Stimulated activated naive CD4-positive, alpha-beta T cell treated with Interleukin-2 at 50 U/mL for 16 hours (primary cell): Measurements from ENCODE around the gene SEMA4A.
"Not testable (repeated sequence)": the region's sequence is repeated elsewhere in the genome, so short reads cannot be mapped to it uniquely, and the experiment has no call there.

ENCODE experiments used
- DNase-seq: peaks from one replicate; lab custom pipeline; 2025; lab: John Stamatoyannopoulos, UW

SEMA4A gene

GRCh38 chr1:156153362-156153761 lies at the start of gene SEMA4A:
Gene SEMA4A (plus strand): TSS chr1:156153585. CDS start chr1:156154579, 994 bp downstream.
- DNase-seq = no peak

GRCh38 chr1:156104065-156104810 lies 49.1 kb upstream of the SEMA4A start:
- peak; percentile 62 for DNase-seq

GRCh38 chr1:156104861-156105832 lies 48.2 kb upstream of the SEMA4A start:
- no peak for DNase-seq

GRCh38 chr1:156106624-156107488 lies 46.5 kb upstream of the SEMA4A start:
- DNase-seq = no peak

- DNase-seq = no peak
These were observed 45.3 kb upstream of the SEMA4A start for GRCh38 chr1:156108057-156108456.

- DNase-seq = no peak
These were observed 44.6 kb upstream of the SEMA4A start for GRCh38 chr1:156108664-156109241.

GRCh38 chr1:156110252-156110651 lies 43.1 kb upstream of the SEMA4A start:
- no peak for DNase-seq

GRCh38 chr1:156111355-156111962 lies 41.9 kb upstream of the SEMA4A start:
- no peak for DNase-seq

- no peak for DNase-seq
These were observed 40.9 kb upstream of the SEMA4A start for GRCh38 chr1:156112276-156113137.

- DNase-seq = no peak
These were observed 40.0 kb upstream of the SEMA4A start for GRCh38 chr1:156113282-156113950.

GRCh38 chr1:156114101-156114918 lies 39.1 kb upstream of the SEMA4A start, which contains the start of gene LMNA:
Gene LMNA (plus strand): TSS chr1:156114711. CDS start chr1:156114919, 208 bp downstream.
- DNase-seq = peak; percentile 88

GRCh38 chr1:156114919-156115513 lies 38.4 kb upstream of the SEMA4A start:
- DNase-seq = peak; percentile 24

GRCh38 chr1:156115514-156116374 lies 37.6 kb upstream of the SEMA4A start:
- no peak for DNase-seq

GRCh38 chr1:156116731-156117130 lies 36.7 kb upstream of the SEMA4A start:
- DNase-seq = not testable (repeated sequence)

GRCh38 chr1:156117414-156118176 lies 35.8 kb upstream of the SEMA4A start:
- DNase-seq = no peak

GRCh38 chr1:156118177-156118868 lies 35.1 kb upstream of the SEMA4A start:
- DNase-seq = no peak
